T-helper 17 cell (primary cell): ENCODE measurements around the gene WFDC2. TPM values are rescaled to one million over a fixed set of nuclear protein-coding genes. Genes with fewer than 3 reads are reported as not detected.
"Not testable (repeated sequence)": the region's sequence is repeated elsewhere in the genome, so short reads cannot be mapped to it uniquely, and the experiment has no call there.

Experiments
- ATAC-seq: fragments of 150-1000 bp; cut with Tn5 transposase; 2 replicates; pipeline ENCODE4 v1.10.0; 2021; ENCODE audit warnings: mild to moderate bottlenecking, moderate library complexity
- DNase-seq, 3 donors: peaks; one replicate each; pipeline versions ENCODE4 v3.0.0 to v3.0.0-alpha.2; 2020 to 2021
- H3K9me3 ChIP-seq: one replicate; pipeline ENCODE4 v1.7.0; 2013; ENCODE audit warnings: low read length, mild to moderate bottlenecking; ENCODE audit not compliant: control insufficient read depth, poor library complexity, severe bottlenecking
- H3K27ac Mint-ChIP-seq: one replicate; pipeline ENCODE4 v1.8.0; 2022; ENCODE audit warnings: mild to moderate bottlenecking, moderate library complexity, mixed read lengths
- H3K27me3 Mint-ChIP-seq: one replicate; pipeline ENCODE4 v1.8.0; 2022; ENCODE audit warnings: mixed read lengths
- H3K36me3 Mint-ChIP-seq: one replicate; pipeline ENCODE4 v1.8.0; 2022; ENCODE audit warnings: low read depth, mixed read lengths
- H3K4me1 Mint-ChIP-seq: one replicate; pipeline ENCODE4 v1.8.0; 2022; ENCODE audit warnings: mild to moderate bottlenecking, mixed read lengths
- H3K4me3 Mint-ChIP-seq: one replicate; pipeline ENCODE4 v1.8.0; 2022; ENCODE audit warnings: mild to moderate bottlenecking, moderate library complexity, mixed read lengths
- total RNA-seq, 4 donors: library from RNA in 2 of 4; stranded (reverse) in 2 of 4; gene quantifications; one replicate each; pipeline ENCODE4 v1.2.3 and lab custom pipeline; 2022 to 2026

WFDC2 gene
- total RNA-seq, 2 donors from 2014 or later: 0.96 TPM; not detected in 1

DNA sequence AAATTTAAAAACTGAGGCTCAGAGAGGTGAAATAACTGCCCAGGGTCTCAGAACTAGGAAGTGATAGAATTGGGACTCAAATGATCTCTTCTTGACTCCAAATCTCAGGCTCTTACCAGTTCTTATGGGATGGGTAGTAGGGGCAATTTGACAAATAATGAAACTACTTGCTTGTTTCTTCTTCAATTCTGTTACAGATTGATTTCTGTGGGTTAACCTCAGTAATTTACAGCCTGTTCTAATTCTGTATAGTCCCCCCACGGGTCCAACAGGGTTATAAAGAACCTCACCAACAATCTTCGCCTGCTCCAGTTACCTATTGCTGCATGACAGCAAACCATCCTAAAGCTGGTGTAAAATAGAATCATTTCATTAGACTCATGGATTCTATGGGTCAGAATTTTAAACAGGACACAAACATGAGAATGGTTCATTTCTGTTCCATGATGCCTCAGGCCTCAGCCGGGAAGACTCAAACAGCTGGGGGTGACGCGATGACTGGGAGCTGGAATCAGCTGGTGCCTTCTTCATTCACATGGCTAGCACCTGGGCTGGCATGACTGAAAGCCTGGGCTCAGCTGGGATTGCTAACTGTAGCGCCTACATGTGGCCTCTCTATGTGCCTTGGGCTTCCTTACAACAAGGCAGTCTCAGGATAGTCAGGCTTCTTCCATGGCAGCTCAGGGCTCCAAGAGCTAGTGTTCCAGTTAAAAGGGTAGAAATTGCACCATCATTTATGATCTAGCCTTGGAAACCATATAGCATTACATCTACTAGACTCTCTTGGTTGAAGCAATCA, 6.6 kb upstream of the WFDC2 start:
- peaks cover 2% of the 10 kb centered on the region for H3K36me3 Mint-ChIP-seq
- no peaks in the 10 kb centered on the region for H3K4me1 Mint-ChIP-seq
- no peak overlapping the region for H3K4me3 Mint-ChIP-seq
- DNase-seq (no peak), ATAC-seq (no peak)
- peaks cover 16% of the 10 kb centered on the region for H3K27me3 Mint-ChIP-seq
- no peak overlapping the region for H3K27ac Mint-ChIP-seq
- H3K9me3 ChIP-seq: no peaks in the 10 kb centered on the region

DNA sequence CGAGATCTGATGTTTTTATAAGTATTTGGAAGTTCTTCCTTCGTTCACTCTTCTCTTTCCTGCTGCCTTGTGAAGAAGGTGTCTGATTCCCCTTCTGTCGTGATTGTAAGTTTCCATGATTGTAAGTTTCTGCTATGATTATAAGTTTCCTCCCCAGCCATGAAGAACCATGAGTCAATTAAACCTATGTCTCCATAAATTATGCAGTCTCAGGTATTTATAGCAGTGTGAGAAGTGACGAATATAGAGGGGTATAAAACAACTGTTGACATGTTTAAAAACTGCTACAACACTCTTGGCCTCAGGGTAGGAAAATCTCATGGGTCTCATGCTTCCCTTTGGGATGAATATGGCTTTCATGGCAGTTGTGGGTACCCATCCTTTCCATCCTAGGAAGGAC, 5.8 kb upstream of the WFDC2 start:
- peaks cover 2% of the 10 kb centered on the region for H3K36me3 Mint-ChIP-seq

DNA sequence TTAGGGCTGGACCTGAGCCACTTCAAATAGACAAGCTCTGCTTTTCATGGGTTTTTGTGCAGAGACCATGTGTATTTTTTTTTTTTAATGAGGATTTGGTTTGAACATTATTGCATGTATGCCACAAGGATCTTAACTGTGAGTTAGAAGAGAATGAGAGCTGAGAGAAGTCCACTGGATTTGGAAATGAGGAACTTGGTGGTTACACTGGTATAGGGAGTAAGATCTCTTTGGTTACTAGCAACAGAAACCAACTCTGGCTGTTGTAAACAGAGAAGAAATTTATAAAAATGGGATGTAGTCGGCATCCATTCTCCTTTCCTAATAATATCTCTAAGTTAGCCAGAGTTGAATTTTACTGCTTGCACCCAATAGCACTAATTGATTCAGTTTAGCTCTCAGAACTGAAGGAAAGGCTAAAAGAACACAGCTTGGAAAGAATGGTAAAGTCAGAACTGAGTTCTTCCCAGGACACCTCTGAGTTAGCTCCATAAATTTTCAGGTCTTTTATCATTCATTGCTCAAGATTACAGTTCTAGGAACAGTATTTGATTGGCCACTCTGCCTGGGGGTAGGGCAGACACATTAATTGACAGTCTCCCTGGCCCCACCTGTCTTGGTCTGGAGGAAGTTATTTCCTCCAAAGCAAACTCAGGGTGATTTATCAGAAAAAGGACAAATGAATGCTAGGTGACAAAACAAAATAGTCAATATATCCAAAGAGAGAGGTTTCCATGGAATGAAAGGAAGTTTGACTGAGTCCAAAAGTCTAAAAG, 3.9 kb upstream of the WFDC2 start:
- no peak overlapping the region for H3K4me3 Mint-ChIP-seq
- no peak overlapping the region for H3K27ac Mint-ChIP-seq
- no peak for ATAC-seq
- peaks cover 22% of the 10 kb centered on the region for H3K27me3 Mint-ChIP-seq
- H3K36me3 Mint-ChIP-seq: peaks cover 2% of the 10 kb centered on the region
- no peak for DNase-seq
- peaks cover 7% of the 10 kb centered on the region for H3K4me1 Mint-ChIP-seq
- no peaks in the 10 kb centered on the region for H3K9me3 ChIP-seq

More for the DNA sequence above, 5.8 kb upstream of the WFDC2 start:
- H3K9me3 ChIP-seq: no peaks in the 10 kb centered on the region
- peaks cover 17% of the 10 kb centered on the region for H3K27me3 Mint-ChIP-seq
- ATAC-seq (no peak), DNase-seq (no peak)
- no peak overlapping the region for H3K27ac Mint-ChIP-seq
- H3K4me1 Mint-ChIP-seq: no peaks in the 10 kb centered on the region
- H3K4me3 Mint-ChIP-seq: no peak overlapping the region

DNA sequence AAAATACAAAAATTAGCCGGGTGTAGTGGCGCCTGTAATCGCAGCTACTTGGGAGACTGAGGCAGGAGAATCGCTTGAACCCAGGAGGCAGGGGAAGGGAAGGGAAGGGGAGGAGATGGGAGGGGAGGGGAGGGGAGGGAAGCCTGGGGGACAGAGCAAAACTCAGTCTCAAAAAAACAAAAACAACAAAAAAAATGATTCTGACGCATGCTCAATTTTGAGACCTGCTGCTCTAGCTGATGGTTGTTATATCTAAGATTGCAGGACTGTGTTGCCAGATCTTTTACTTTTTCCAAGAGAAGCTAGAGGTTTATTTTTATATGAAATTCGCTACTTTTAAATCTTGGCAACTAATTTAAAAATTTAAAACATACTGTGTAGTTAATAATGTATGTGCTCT, 2.4 kb upstream of the WFDC2 start:
- Mint-ChIP-seq H3K4me1 (peaks cover 14% of the 10 kb centered on the region), H3K27me3 (peaks cover 22% of the 10 kb centered on the region), H3K27ac (no peak overlapping the region), H3K4me3 (no peak overlapping the region), H3K36me3 (peaks cover 4% of the 10 kb centered on the region)
- ATAC-seq: no peak
- H3K9me3 ChIP-seq: no peaks in the 10 kb centered on the region
- no peak for DNase-seq

DNA sequence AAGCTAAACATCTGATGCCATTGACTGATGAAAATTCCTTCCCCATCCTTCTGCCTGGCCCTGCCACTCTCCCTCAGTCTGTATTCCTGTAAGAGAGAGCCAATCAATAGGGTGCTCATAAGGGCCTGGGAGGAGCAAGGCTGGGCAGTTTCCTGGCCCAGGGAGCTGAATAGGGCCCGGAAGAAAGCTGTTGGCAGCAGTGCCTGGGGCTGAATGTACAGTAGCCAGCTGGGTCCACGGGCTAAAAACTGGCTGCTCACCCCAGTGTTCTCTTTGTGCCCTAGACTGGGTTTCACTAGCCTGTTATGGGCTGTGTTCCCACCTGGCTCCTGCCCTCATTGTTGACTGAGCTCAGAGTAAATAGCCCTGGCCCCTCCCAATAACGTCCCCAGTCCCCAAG, 1.7 kb upstream of the WFDC2 start:
- H3K4me1 Mint-ChIP-seq: peaks cover 14% of the 10 kb centered on the region
- no peak overlapping the region for H3K4me3 Mint-ChIP-seq
- no peak for ATAC-seq
- no peak overlapping the region for H3K27ac Mint-ChIP-seq
- peaks cover 4% of the 10 kb centered on the region for H3K36me3 Mint-ChIP-seq
- H3K9me3 ChIP-seq: no peaks in the 10 kb centered on the region
- DNase-seq: no peak
- H3K27me3 Mint-ChIP-seq: peaks cover 22% of the 10 kb centered on the region

DNA sequence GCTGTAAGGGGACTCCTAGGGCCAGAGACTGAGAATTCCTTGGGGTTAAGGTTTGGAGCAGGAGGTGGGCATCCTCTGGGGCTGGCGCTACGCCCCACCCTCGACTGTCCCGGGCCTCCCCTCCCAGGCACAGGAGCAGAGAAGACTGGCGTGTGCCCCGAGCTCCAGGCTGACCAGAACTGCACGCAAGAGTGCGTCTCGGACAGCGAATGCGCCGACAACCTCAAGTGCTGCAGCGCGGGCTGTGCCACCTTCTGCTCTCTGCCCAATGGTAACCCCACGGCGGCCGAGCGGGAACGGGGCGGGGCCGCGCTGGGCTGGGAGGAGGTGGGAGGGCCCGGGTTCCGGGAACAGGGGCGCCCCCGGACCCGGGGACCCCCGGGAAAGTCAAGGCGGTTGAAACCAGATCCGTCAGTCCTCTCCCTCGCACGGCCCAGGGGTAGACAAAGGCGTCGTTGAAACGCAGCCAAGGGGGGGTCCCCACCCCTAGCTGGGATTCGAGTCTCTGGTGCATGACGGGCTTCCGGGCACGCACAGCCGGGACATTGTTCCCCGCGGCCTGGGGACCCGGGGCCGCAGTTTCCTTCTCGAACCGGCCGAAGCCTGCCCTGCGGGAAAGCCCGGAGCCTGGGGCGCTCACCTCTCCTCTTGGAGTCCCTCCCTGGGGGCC, 844 bp downstream of the WFDC2 start:
- ATAC-seq (peak; percentile 44), DNase-seq (no peak)
- Mint-ChIP-seq H3K4me1 (peaks cover 14% of the 10 kb centered on the region), H3K27me3 (peaks cover 22% of the 10 kb centered on the region), H3K4me3 (peak overlapping the region; percentile 66), H3K36me3 (peaks cover 3% of the 10 kb centered on the region), H3K27ac (no peak overlapping the region)
- H3K9me3 ChIP-seq: no peaks in the 10 kb centered on the region

DNA sequence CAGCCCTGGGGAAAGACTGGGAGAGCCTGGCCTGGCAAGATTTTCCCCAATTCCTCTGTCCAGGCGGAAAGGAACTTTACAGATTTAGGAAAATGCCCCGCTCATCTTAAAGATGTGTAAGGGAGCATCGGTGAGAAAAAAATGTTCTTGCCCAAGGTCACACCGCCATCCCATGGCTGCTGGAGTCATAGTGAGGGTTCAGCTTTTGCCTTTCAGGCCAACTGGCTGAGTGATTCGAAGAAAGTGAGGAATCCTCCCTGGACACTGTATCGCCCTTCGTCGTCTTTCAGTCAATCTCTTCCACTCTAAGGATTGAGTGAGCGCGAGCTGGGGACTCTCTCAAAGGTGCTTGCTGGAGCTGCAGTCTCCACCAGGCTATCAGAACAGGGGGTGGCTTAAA, 1.4 kb downstream of the WFDC2 start:
- Mint-ChIP-seq H3K4me1 (peaks cover 14% of the 10 kb centered on the region), H3K27me3 (peaks cover 22% of the 10 kb centered on the region), H3K36me3 (peaks cover 2% of the 10 kb centered on the region), H3K4me3 (peak overlapping the region; percentile 66), H3K27ac (no peak overlapping the region)
- no peak for ATAC-seq
- DNase-seq: no peak
- H3K9me3 ChIP-seq: no peaks in the 10 kb centered on the region

DNA sequence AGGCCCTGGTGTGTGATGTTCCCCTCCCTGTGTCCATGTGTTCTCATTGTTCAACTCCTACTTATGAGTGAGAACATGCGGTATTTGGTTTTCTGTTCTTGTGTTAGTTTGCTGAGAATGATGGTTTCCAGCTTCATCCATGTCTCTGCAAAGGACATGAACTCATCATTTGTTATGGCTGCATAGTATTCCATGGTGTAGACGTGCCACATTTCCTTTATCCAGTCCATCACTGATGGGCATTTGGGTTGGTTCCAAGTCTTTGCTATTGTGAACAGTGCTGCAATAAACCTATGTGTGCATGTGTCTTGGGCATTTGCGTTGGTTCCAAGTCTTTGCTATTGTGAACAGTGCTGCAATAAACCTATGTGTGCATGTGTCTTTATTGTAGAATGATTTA, 2.7 kb downstream of the WFDC2 start:
- H3K27ac Mint-ChIP-seq, ATAC-seq, H3K9me3 ChIP-seq, DNase-seq, H3K4me3 Mint-ChIP-seq, H3K36me3 Mint-ChIP-seq: not testable (repeated sequence)
- Mint-ChIP-seq H3K27me3 (peaks cover 22% of the 10 kb centered on the region), H3K4me1 (peaks cover 14% of the 10 kb centered on the region)

DNA sequence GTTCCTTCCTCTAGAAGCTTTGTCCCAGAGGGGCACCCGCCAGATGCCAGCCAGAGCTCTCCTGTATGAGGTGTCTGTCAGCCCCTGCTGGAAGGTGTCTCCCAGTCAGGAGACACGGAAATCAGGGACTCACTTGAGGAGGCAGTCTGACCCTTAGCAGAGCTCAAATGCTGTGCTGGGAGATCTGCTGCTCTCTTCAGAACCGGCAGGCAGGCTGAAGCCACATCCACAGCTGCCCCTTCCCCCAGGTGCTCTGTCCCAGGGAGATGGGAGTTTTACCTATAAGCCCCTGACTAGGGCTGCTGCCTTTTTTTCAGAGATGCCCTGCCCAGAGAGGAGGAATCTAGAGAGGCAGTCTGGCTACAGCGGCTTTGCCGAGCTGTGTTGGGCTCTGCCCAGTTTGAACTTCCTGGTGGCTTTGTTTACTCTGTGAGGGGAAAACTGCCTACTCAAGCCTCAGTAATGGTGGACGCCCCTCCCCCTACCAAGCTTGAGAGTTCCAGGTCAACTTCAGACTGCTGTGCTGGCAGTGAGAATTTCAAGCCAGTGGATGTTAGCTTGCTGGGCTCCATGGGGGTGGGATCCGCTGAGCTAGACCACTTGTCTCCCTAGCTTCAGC, 8.1 kb downstream of the WFDC2 start:
- not testable (repeated sequence) for H3K4me3 Mint-ChIP-seq, H3K4me1 Mint-ChIP-seq, DNase-seq, H3K9me3 ChIP-seq, H3K27ac Mint-ChIP-seq, ATAC-seq
- H3K27me3 Mint-ChIP-seq: peaks cover 45% of the 10 kb centered on the region
- peaks cover 10% of the 10 kb centered on the region for H3K36me3 Mint-ChIP-seq

DNA sequence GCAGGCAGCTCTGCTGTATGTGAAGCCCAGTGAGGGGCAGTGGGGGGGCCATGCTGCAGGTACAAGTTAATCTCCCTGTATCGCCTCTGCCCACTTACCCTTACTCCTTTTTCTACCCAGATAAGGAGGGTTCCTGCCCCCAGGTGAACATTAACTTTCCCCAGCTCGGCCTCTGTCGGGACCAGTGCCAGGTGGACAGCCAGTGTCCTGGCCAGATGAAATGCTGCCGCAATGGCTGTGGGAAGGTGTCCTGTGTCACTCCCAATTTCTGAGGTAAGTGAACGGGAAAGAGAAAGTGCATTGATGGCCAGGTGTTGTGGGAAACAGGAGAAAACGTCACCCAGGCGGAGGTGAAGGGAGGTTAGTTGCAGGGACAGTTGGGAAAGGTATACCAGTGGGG, 10.3 kb downstream of the WFDC2 start:
- Mint-ChIP-seq H3K27ac (no peak overlapping the region), H3K36me3 (peaks cover 10% of the 10 kb centered on the region), H3K27me3 (peaks cover 62% of the 10 kb centered on the region), H3K4me1 (peaks cover 6% of the 10 kb centered on the region), H3K4me3 (no peak overlapping the region)
- no peaks in the 10 kb centered on the region for H3K9me3 ChIP-seq
- DNase-seq (no peak), ATAC-seq (no peak)

DNA sequence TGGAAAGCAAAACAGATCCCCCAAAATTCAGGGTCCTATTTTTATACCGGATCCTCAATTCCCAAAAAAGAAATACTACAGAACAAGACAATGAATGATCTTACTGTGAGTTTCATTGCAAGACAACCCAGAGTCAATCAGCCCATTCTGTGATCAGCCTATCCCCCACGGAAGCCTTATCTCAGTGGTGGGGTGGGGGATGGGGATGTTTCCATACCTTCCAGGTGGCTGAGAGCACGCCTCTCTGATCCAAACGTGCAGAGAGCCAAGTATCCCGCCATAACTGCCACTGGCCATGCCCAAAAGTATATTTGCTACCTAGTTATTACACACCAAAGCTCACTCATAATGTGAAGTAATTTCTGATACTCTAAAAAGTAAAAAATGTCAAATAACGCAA, 15.1 kb downstream of the WFDC2 start:
- ATAC-seq (no peak), DNase-seq (no peak)
- Mint-ChIP-seq H3K4me1 (peaks cover 6% of the 10 kb centered on the region), H3K4me3 (no peak overlapping the region), H3K27ac (no peak overlapping the region), H3K27me3 (peaks cover 83% of the 10 kb centered on the region), H3K36me3 (peaks cover 10% of the 10 kb centered on the region)
- no peaks in the 10 kb centered on the region for H3K9me3 ChIP-seq

DNA sequence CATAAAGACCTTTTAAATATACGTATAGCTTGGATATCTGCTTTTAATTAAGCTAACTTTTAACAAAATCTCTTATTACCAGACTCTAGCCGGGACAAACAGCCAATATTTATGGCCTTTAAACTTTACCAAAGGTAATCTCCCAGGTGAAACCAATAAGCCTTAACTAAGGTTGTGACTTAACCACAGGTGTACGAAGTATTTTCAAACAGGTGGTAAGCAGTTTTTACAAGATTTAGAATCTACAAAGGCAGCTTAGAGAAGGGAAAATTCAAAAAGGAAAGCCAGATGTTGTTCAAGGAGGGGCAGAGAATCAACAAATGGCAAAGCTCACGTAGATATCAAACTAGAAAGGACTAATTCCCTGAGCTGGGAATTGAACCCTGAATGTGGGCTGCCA, 15.8 kb downstream of the WFDC2 start:
- ATAC-seq (no peak), DNase-seq (no peak)
- Mint-ChIP-seq H3K27me3 (peaks cover 82% of the 10 kb centered on the region), H3K36me3 (peaks cover 7% of the 10 kb centered on the region), H3K4me1 (peaks cover 6% of the 10 kb centered on the region), H3K27ac (no peak overlapping the region), H3K4me3 (no peak overlapping the region)
- H3K9me3 ChIP-seq: no peaks in the 10 kb centered on the region

DNA sequence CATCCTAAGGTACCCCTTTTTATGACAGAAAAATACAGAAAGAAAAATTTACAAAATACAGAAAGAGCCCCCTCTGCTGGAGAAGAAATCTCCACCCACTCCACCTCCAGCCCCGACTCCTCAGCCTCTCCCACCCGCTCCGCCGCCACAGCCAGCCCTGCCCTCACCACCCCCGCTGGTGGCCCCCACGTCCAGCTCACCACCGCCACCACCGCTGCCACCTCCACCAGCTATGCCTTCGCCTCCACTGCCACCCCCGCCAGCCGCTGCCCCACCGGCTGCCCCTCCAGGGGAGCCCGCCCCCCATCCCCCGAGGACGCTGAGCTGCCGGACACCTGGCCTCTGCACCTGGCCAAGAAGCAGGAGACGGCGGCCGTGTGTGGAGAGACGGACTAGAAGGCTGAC, 17.7 kb downstream of the WFDC2 start:
- Mint-ChIP-seq H3K27ac (no peak overlapping the region), H3K4me1 (peaks cover 3% of the 10 kb centered on the region), H3K36me3 (peaks cover 5% of the 10 kb centered on the region), H3K27me3 (peaks cover 79% of the 10 kb centered on the region), H3K4me3 (no peak overlapping the region)
- DNase-seq: no peak
- no peaks in the 10 kb centered on the region for H3K9me3 ChIP-seq
- no peak for ATAC-seq
